NCI-H128 (cell line): ENCODE measurements around the gene KRTAP10-11.
A peak's percentile ranks its signal among the peaks of the same experiment; 100 is the strongest.
"Not testable (repeated sequence)": the region's sequence is repeated elsewhere in the genome, so short reads cannot be mapped to it uniquely, and the experiment has no call there.

Experiments
- DNase-seq: peaks from one replicate; lab custom pipeline; 2025; ENCODE audit not compliant: unreplicated experiment; lab: John Stamatoyannopoulos, UW

Gene KRTAP10-11

DNA sequence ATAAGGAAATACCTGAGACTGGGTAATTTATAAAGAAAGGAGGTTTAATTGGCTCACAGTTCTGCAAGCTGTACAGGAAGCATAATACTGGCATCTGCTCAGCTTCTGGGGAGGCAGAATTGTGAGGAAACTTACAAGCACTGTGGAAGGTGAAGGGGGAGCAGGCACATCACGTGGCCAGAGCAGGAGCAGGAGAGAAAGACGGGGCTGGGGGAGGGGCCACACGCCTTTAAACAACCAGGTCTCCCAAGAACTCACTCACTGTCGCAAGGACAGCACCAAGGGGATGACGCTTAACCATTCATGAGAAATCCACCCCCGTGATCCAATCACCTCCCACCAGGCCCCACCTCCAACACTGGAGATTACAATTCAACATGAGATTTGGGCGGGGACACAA, 15.4 kb downstream of the KRTAP10-11 start:
- not testable (repeated sequence) for DNase-seq

GRCh38 chr21:44664691-44665090, 18.5 kb downstream of the KRTAP10-11 start:
- DNase-seq, result no peak

- DNase-seq, result no peak
Observed at GRCh38 chr21:44666401-44667320, 20.4 kb downstream of the KRTAP10-11 start, which contains the start of gene KRTAP12-2. Gene KRTAP12-2, minus strand, starts transcription at chr21:44666927. Its CDS starts 41 bp downstream, at chr21:44666886.

- DNase-seq, result no peak
Observed at GRCh38 chr21:44667612-44668011, 21.4 kb downstream of the KRTAP10-11 start.

DNA sequence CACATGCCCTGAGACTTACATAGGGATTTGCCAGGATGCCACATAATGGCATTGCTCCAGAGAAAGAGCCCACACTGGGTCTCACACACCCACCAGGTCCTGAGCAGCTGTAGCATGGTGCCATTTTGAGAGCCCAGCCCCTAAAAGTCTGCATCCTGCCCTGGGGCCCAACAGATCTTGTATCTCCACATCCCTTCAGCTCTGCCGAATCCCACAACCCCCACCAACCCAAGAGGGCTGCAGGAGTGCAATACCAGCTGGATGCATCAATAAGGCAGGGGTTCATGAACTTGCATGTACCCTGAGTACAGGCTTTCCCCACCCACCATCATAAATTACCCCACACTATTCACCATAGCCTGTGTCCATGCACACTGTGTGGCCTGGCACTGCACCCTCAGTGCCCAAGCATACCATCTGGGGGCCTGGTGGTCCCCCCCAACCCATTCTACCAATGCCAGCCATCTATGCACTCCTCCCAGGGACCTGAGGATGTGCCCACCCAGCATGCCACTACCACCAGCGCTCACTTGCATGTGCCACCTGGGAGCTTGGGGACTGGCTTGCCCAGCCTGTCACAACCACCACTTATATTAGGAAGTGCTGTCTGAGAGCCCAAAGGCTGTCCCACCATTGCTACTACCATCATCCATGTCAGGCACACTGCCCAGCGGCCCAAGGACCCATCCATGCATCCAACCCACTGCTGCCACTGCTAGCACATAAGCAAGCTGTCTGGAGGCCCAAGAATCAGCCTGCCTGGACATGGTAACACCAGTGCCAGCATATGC, 24.6 kb downstream of the KRTAP10-11 start:
- no peak for DNase-seq

GRCh38 chr21:44671911-44672310, 25.7 kb downstream of the KRTAP10-11 start:
- no peak for DNase-seq

DNA sequence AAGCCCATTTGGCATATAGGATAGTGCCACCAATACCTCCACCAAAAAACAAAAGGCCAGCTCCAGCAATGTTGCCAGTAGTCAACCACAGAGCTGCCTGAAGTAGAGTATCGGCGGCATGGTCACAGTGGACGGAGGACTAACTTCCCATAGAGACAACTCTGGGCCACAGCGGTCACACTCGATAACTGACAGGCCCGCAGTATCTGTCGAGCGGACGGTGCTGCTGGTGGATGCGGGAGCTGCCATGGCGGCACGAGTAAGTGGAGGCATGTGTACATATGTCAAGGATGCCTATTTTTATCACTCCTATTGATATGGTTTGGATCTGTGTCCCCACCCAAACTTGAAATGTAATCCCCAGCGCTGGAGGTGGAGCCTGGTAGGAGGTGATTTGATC, 31.7 kb downstream of the KRTAP10-11 start:
- no peak for DNase-seq

- no peak for DNase-seq
Observed at GRCh38 chr21:44681152-44681551, 34.9 kb downstream of the KRTAP10-11 start.

GRCh38 chr21:44681861-44682579, 35.8 kb downstream of the KRTAP10-11 start, which contains the start of gene KRTAP12-1:
Gene KRTAP12-1, minus strand, starts transcription at chr21:44682163. Its CDS starts 40 bp downstream, at chr21:44682123.
- peak; percentile 55 for DNase-seq

DNA sequence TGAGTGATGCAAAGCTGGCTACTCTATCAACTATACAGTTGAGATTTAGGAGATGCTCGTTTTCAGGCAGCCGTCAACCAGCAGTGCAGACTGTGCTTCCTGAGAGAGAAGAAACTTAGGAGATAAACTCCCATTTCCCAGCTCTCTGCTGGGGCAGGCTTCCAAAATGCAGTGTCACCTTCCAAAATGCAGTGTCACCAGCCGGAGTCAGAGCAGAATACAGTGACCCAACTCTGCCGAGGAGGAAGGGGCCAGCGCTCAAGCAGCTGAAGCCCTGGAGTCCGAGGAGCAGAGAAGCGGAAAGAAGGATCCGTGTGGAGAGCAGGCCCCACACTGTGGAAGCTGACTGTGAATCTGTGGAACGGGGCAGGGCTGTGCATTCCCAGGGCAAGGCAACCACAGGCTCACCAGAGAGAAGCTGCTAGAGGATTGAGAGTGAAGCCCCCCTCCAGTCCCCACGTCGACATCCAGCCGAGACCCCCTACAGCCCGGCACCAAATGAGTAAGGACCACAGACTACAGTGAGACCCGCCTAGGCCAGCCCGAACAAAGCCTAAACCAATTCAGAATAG, 36.5 kb downstream of the KRTAP10-11 start:
- no peak for DNase-seq

- DNase-seq, result no peak
Observed at GRCh38 chr21:44684077-44684476, 37.9 kb downstream of the KRTAP10-11 start.

DNA sequence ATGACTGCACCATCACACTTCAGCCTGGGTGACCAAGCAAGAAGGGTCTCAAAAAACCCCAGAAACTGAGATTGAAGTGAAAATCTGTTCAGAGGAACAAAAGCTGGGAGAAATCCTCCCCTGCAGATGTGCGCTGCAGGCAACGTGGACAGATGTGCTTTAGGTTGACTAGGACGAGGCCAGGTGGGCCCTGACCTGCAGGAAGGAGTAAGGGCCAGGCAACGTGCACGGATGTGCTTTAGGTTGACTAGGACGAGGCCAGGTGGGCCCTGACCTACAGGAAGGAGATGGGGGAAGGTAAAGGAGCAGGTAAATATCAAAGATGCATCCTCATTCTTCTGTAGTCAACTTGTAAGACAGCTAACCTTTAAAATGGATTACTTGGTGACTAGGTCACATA, 38.3 kb downstream of the KRTAP10-11 start:
- DNase-seq, result no peak

DNA sequence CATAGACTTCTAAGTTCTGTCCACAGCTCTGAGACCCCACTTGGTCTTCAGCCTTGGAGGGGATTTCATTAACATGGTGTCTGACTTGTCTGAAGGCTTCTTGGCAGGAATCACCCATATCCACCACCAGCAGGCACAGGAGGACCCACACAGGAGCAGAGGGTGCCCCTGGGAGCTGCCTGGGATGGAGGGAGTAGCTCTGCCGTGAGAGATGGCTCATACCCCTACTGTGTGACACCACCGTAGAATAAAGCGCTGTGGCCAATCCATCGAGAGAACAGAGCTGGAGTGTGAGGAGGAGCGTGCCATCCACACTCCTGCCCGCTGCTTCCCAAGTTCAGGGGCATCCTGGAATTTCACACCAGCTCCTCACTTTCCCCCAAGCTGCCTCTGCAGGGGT, 38.8 kb downstream of the KRTAP10-11 start:
- not testable (repeated sequence) for DNase-seq

DNA sequence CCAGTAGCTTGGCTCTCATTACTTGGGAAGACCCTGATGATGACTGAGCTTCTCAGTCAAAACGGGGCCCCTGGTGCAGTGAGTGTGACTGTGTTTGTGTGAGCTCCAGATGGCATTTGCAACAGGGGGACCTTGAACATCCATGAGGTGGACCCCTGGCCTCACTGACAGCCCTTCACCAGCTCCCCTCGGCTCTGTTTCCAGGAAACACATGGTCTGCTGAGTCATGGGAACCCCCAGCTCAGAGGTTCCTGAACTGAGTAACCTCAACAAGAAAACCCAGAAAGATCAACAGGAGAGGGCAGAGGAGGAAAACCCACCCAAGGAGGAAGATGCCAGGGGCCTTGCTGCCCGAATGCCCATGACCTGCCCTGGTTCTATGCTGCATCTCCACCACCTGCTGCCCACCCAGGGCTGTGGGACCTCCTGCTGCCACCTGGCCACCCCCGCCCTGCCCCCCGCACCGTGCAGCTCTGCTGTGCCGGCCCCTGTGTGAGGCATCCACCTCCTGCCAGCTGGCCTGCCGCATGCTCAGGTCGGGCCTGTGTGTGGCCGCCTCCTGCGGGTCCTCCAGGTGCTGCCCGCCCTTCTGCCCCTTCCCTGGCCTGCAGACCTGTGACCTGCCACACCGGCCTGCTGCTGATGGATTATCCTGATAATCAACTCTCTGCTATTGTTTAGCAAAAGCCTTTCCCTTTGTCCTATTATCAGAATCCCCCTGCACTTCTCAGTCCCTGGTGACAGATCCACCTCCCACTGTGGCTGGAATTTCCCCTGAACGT, 40.0 kb downstream of the KRTAP10-11 start:
- DNase-seq, result no peak

GRCh38 chr21:44686843-44687561, 40.8 kb downstream of the KRTAP10-11 start:
- DNase-seq, result peak; percentile 5

- peak; percentile 34 for DNase-seq
Observed at GRCh38 chr21:44687671-44688070, 41.5 kb downstream of the KRTAP10-11 start.

DNA sequence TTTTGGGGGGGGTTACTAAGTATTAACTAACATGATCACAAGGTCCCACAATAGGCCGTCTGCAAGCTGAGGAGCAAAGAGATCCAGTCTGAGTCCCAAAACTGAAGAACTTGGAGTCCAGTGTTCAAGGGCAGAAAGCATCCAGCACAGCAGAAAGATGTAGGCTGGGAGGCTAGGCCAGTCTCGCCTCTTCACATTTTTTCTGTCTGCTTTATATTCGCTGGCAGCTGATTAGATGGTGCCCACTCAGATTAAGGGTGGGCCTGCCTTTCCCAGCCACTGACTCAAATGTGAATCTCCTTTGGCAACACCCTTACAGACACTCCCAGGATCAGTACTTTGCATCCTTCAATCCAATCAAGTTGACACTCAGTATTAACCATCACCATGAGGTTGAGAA, 43.5 kb downstream of the KRTAP10-11 start:
- DNase-seq, result not testable (repeated sequence)

DNA sequence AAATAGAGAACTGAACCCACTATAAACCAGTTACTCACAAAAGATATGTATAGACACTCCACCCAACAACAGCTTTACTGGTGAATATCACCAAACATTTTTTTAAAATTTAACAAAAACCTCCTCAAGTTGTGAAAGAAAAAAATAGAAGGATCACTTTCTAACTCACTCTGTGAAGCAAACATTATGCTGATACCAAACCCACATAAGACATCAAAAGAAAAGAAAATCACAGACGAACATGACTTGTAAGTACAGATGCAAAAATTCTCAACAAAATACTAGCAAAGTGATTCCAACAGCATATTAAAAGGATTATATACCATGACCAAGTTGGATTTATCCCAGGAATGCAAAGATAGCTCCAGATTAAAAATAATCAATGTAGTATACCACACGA, 45.5 kb downstream of the KRTAP10-11 start:
- no peak for DNase-seq

DNA sequence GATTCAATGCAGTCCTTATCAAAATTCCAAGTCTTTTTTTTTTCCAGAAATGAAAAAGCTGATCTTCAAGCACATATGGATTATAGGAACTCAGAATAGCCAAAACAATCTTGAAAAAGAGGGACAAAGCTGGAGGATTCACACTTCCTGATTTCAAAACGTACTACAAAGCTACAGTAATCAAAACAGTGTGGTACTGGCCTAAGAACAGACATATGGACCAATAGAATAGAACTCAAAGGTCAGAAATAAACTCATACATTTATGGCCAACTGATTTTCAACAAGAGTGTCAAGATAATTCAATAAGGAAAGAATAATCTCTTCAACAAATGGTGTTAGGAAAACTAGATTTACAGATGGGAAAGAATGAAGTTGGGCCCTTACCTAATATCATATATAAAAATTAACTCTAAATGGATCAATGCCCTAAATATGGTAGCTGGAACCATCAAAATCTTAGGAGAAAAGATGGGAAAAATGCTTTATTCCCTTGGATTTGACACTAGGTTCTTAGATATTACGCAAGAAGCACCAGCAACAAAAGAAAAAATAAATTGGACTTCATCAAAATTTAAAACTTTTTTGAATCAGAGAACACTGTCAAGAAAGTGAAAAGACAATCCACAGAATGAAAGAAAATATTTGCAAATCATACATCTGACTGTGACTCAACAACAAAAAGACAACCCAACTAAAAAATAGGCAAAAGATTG, 46.7 kb downstream of the KRTAP10-11 start:
- DNase-seq, result no peak
